GM12878 (cell line): ENCODE results near the gene SLC23A2. TPM values are rescaled to one million over a fixed set of nuclear protein-coding genes. Genes with fewer than 3 reads are reported as not detected.

Experiments used
- ATAC-seq: fragments of 200-7000 bp; cut with Tn5 transposase; 3 replicates; pipeline ENCODE4 v1.9.1; 2020; ENCODE audit warnings: mild to moderate bottlenecking, moderate library complexity
- BruUV-seq: library from RNA; stranded (reverse); fragments of 400-500 nt; replicated peaks from 2 replicates; lab custom pipeline; 2021; lab: Mats Ljungman, UMichigan
- CTCF ChIA-PET: fragments of 300-600 bp; sonication (Branson Sonifier 250); formaldehyde crosslinking; extraction: SDS; loops from one replicate; lab custom pipeline; 2021; ENCODE audit warnings: inconsistent platforms; lab: Yijun Ruan, JAX
- POLR2A ChIA-PET: fragments of 350-600 bp; formaldehyde crosslinking; extraction: SDS; loops from one replicate; lab custom pipeline; 2021; ENCODE audit warnings: inconsistent platforms; lab: Charles Lee
- RAD21 ChIA-PET: fragments of 300-600 bp; sonication (Branson Sonifier 250); formaldehyde crosslinking; loops from one replicate; lab custom pipeline; 2023; ENCODE audit warnings: antibody characterized with exemption; ENCODE audit not compliant: unreplicated experiment; lab: Charles Lee
- SMC1A ChIA-PET: fragments of 300-600 bp; sonication (Branson Sonifier 250); formaldehyde crosslinking; loops from one replicate; lab custom pipeline; 2023; ENCODE audit not compliant: unreplicated experiment, uncharacterized antibody; lab: Charles Lee
- DNase-seq: peaks from one replicate; pipeline ENCODE4 v3.0.0-alpha.2; 2011; ENCODE audit warnings: low read depth, low spot score
- FAIRE-seq: peaks from 3 replicates; lab custom pipeline; 2011; peaks lifted over from hg19 to GRCh38; lab: Jason Lieb, UNC
- H2AFZ ChIP-seq: 2 replicates; pipeline ENCODE4 v1.6.0; 2011; ENCODE audit warnings: low read depth, low read length, control low read depth; ENCODE audit not compliant: control insufficient read depth
- H3K27ac ChIP-seq: 2 replicates; pipeline ENCODE4 v1.5.1; 2011; ENCODE audit warnings: control low read depth; ENCODE audit not compliant: control insufficient read depth, insufficient read depth
- H3K27me3 ChIP-seq, 2 experiments: replicated peaks in 1 of 2; 2 replicates each; pipeline versions ENCODE4 v1.6.0 to v1.6.1; 2011; ENCODE audit warnings: low read length in 1 of 2; ENCODE audit not compliant: control insufficient read depth in 2 of 2, insufficient read depth in 2 of 2
- H3K36me3 ChIP-seq, 2 experiments: 2 replicates each; pipeline ENCODE4 v1.5.1; 2011; ENCODE audit warnings: low read length in 1 of 2; ENCODE audit not compliant: control insufficient read depth in 2 of 2, insufficient read depth in 2 of 2
- H3K4me1 ChIP-seq: 2 replicates; pipeline ENCODE4 v1.6.1; 2011; ENCODE audit warnings: mild to moderate bottlenecking, low read length, moderate library complexity, mixed read lengths; ENCODE audit not compliant: control insufficient read depth, insufficient read depth
- H3K4me2 ChIP-seq: 2 replicates; pipeline ENCODE4 v1.6.0; 2011; ENCODE audit warnings: control low read depth; ENCODE audit not compliant: control insufficient read depth, insufficient read depth
- H3K4me3 ChIP-seq: fragments of 200-600 bp; sonication (generic); 2 replicates; pipeline ENCODE4 v1.5.1; 2016
- H3K79me2 ChIP-seq: 2 replicates; pipeline ENCODE4 v1.6.0; 2011; ENCODE audit warnings: low read length; ENCODE audit not compliant: control insufficient read depth, insufficient read depth
- H3K9ac ChIP-seq: 2 replicates; pipeline ENCODE4 v1.8.0; 2011; ENCODE audit warnings: low read length, control low read depth, mixed read lengths; ENCODE audit not compliant: control insufficient read depth, insufficient read depth
- H3K9me3 ChIP-seq: replicated peaks from 3 replicates; pipeline ENCODE4 v1.5.1; 2011; ENCODE audit warnings: mild to moderate bottlenecking, low read length; ENCODE audit not compliant: control insufficient read depth, insufficient read depth
- H4K20me1 ChIP-seq: 2 replicates; pipeline ENCODE4 v1.6.0; 2011; ENCODE audit not compliant: control insufficient read depth, insufficient read depth
- RFX5 ChIP-seq: IDR thresholded peaks from 2 replicates; pipeline ENCODE4 v1.6.1; 2011; ENCODE audit warnings: low read depth, low read length, improper control_type of control experiment
- SMC3 ChIP-seq: IDR thresholded peaks from 2 replicates; pipeline ENCODE4 v1.6.1; 2011; ENCODE audit warnings: low read length, improper control_type of control experiment, borderline replicate concordance
- SRF ChIP-seq, 2 experiments: IDR thresholded peaks; 2 replicates each; pipeline ENCODE4 v1.6.1; 2011; ENCODE audit warnings: low read depth in 2 of 2, low read length in 2 of 2, mild to moderate bottlenecking in 1 of 2, moderate library complexity in 1 of 2
- ZNF207 ChIP-seq: fragments of 450-650 bp; IDR thresholded peaks from 2 replicates; pipeline ENCODE4 v1.6.1; 2014; ENCODE audit warnings: antibody characterized with exemption, mild to moderate bottlenecking, borderline replicate concordance
- ZNF217 ChIP-seq: fragments of 450-650 bp; IDR thresholded peaks from 2 replicates; pipeline ENCODE4 v1.6.1; 2017; ENCODE audit warnings: antibody characterized with exemption, mild to moderate bottlenecking
- ZNF24 ChIP-seq: fragments of 450-650 bp; IDR thresholded peaks from 2 replicates; pipeline ENCODE4 v1.6.1; 2017; ENCODE audit warnings: antibody characterized with exemption, mild to moderate bottlenecking
- WGBS: methylation state at CpG from one replicate; pipeline ENCODE4 v1.1.6; 2016; ENCODE audit warnings: low lambda C conversion rate; ENCODE audit not compliant: insufficient replicate concordance, insufficient coverage; ENCODE audit errors: missing lambda C conversion rate; 5-methylcytosine and 5-hydroxymethylcytosine counted together
- in situ Hi-C: fragments of 300-500 bp; cut with MboI; formaldehyde crosslinking; loops from 9 replicates; pipeline ENCODE4 v1.14.3; 2018; ENCODE audit warnings: mixed read lengths
- intact Hi-C: fragments of 100-400 bp; cut with micrococcal nuclease; formaldehyde crosslinking; loops from one replicate; pipeline ENCODE4 v1.14.2; 2022; ENCODE audit not compliant: unreplicated experiment
- polyA plus RNA-seq, 11 experiments: library from polyadenylated mRNA; depleted of rRNA in 4 of 11; unstranded in 6 of 11; stranded (reverse) in 5 of 11; fragments of >200 nt; fragmentation: Nextera tagmentation in 4 of 11; fragmentation: Illumina TruSeq in 1 of 11; extraction: Ambion mirVana in 4 of 11; extraction: Trizol in 1 of 11; gene quantifications; 1 replicate in 1 of 11; 2 replicates in 10 of 11; pipeline versions ENCODE4 v1.2.1 to v1.2.3, GENCODE V29; 2011 to 2016; ENCODE audit warnings: inconsistent platforms in 2 of 11, missing spikeins in 2 of 11, low read depth in 1 of 11
- total RNA-seq, 4 experiments: library from RNA; depleted of rRNA in 3 of 4; stranded (reverse); fragments of >200 nt in 3 of 4; fragmentation: Illumina TruSeq in 1 of 4; extraction: Trizol in 1 of 4; gene quantifications; 2 replicates each; pipeline versions ENCODE4 v1.2.1 to v1.2.3, GENCODE V29; 2013 to 2021
- TF ChIP-seq, protein P1 (sequence below): fragments of 450-650 bp; IDR thresholded peaks from 2 replicates; pipeline ENCODE4 v1.6.1; 2017; ENCODE audit warnings: low read depth, mild to moderate bottlenecking, moderate library complexity
- TF ChIP-seq, protein P2 (sequence below): IDR thresholded peaks from 2 replicates; pipeline ENCODE4 v1.6.1; 2012; ENCODE audit warnings: low read depth, low read length, improper control_type of control experiment

The SLC23A2 gene
- total and polyA plus RNA-seq, 10 of the 15 experiments (the other 5 are each of a cell fraction or from before 2014, with no cell fraction given): 4.4 to 56.1 (median 35.5) TPM

DNA sequence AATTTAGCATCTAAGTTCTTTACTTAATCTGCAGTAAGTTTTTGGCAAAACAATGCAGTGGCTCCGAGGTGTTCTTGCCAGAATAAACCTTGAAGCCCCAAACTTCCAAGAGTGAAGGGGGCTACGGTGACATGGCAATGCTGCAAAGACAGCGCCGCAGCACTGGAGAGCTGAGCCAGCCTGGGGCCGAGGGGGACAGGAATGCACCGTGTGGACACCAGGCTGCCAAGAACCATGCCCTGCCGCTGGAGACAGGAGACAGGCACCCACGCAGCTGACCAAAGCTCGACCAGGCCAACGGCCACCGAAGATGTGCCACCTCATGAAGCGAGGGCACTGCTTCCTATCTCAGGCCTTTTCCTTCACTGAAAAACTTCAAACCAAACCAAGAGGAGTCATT is 146.2 kb downstream of the SLC23A2 start:
- ChIA-PET RAD21 (no interaction called here), CTCF (interaction anchor here (0.9 kb wide), 1 partner anchor 47 kb away, joined by 3 read pairs; no protein-coding TSS in a partner anchor), SMC1A (no interaction called here), POLR2A (no interaction called here)
- no peak overlapping the region for H2AFZ ChIP-seq
- no peaks in the 10 kb centered on the region for H3K9me3 ChIP-seq
- WGBS: 95% methylated on average over 12 of the region's 12 CpGs
- FAIRE-seq: no peak
- intact Hi-C loops: no loop called here
- no peak for DNase-seq
- no peak for ATAC-seq
- in situ Hi-C loops: no loop called here
- BruUV-seq: no TSS peak
- no peak overlapping the region for H3K27ac ChIP-seq
- H3K27me3 ChIP-seq: no peaks in the 10 kb centered on the region
- no peaks in the 10 kb centered on the region for H3K4me1 ChIP-seq
- TF ChIP-seq, protein P1, sequence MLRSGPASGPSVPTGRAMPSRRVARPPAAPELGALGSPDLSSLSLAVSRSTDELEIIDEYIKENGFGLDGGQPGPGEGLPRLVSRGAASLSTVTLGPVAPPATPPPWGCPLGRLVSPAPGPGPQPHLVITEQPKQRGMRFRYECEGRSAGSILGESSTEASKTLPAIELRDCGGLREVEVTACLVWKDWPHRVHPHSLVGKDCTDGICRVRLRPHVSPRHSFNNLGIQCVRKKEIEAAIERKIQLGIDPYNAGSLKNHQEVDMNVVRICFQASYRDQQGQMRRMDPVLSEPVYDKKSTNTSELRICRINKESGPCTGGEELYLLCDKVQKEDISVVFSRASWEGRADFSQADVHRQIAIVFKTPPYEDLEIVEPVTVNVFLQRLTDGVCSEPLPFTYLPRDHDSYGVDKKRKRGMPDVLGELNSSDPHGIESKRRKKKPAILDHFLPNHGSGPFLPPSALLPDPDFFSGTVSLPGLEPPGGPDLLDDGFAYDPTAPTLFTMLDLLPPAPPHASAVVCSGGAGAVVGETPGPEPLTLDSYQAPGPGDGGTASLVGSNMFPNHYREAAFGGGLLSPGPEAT: no peak
- no peak for TF ChIP-seq SMC3
- TF ChIP-seq ZNF24: no peak
- TF ChIP-seq, protein P2, sequence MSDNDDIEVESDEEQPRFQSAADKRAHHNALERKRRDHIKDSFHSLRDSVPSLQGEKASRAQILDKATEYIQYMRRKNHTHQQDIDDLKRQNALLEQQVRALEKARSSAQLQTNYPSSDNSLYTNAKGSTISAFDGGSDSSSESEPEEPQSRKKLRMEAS: no peak
- no peak for TF ChIP-seq SRF (IDR thresholded peaks at IDR 0.05; ENCODE audit: low read depth in 2 of 2, low read length in 2 of 2)
- no peak for TF ChIP-seq RFX5
- TF ChIP-seq ZNF217: no peak
- no peak for TF ChIP-seq ZNF207
- no peak overlapping the region for H3K4me3 ChIP-seq
- no peaks in the 10 kb centered on the region for H3K79me2 ChIP-seq
- H3K9ac ChIP-seq: no peak overlapping the region
- no peak overlapping the region for H3K4me2 ChIP-seq
- no peaks in the 10 kb centered on the region for H4K20me1 ChIP-seq
- H3K36me3 ChIP-seq: peaks cover 5 to 18% of the 10 kb centered on the region in 2 experiments; a peak in 3 of 4 replicates
